GM21529 (cell line): ENCODE measurements around the gene RNASE1.

Source experiments
- ATAC-seq: cut with Tn5 transposase; IDR thresholded peaks from one replicate; pipeline ENCODE4 v1.9.1; 2021; ENCODE audit not compliant: unreplicated experiment

RNASE1 gene

GRCh38 chr14:20808162-20808483, 5.5 kb upstream of the RNASE1 start:
- no peak for ATAC-seq

- no peak for ATAC-seq
These were observed 4.9 kb upstream of the RNASE1 start for GRCh38 chr14:20807304-20808161.

GRCh38 chr14:20805485-20805884, 2.8 kb upstream of the RNASE1 start:
- ATAC-seq = no peak

- ATAC-seq = no peak
These were observed 579 bp upstream of the RNASE1 start for GRCh38 chr14:20803223-20803622.

GRCh38 chr14:20801726-20802125, 918 bp downstream of the RNASE1 start:
- ATAC-seq = no peak

GRCh38 chr14:20799892-20800544, 2.6 kb downstream of the RNASE1 start:
- no peak for ATAC-seq

- no peak for ATAC-seq
These were observed 3.2 kb downstream of the RNASE1 start for GRCh38 chr14:20799456-20799891.

GRCh38 chr14:20798932-20799331, 3.7 kb downstream of the RNASE1 start:
- ATAC-seq = no peak

GRCh38 chr14:20798318-20798717, 4.3 kb downstream of the RNASE1 start:
- ATAC-seq = no peak

GRCh38 chr14:20797164-20797563, 5.5 kb downstream of the RNASE1 start:
- no peak for ATAC-seq

GRCh38 chr14:20794644-20795369, 7.8 kb downstream of the RNASE1 start:
- no peak for ATAC-seq

- ATAC-seq = no peak
These were observed 10.1 kb downstream of the RNASE1 start for GRCh38 chr14:20792556-20792955.

GRCh38 chr14:20791597-20791996, 11.0 kb downstream of the RNASE1 start:
- no peak for ATAC-seq

- ATAC-seq = no peak
These were observed 11.5 kb downstream of the RNASE1 start for GRCh38 chr14:20791187-20791586.

- no peak for ATAC-seq
These were observed 12.1 kb downstream of the RNASE1 start for GRCh38 chr14:20790464-20791116.

- no peak for ATAC-seq
These were observed 13.3 kb downstream of the RNASE1 start for GRCh38 chr14:20789230-20789813.

- ATAC-seq = no peak
These were observed 15.6 kb downstream of the RNASE1 start for GRCh38 chr14:20787025-20787424.

GRCh38 chr14:20782280-20782890, 20.3 kb downstream of the RNASE1 start:
- ATAC-seq = peak; percentile 54

- ATAC-seq = no peak
These were observed 20.8 kb downstream of the RNASE1 start for GRCh38 chr14:20781803-20782202.

GRCh38 chr14:20775901-20776300, 26.7 kb downstream of the RNASE1 start:
- no peak for ATAC-seq

- ATAC-seq = no peak
These were observed 27.6 kb downstream of the RNASE1 start for GRCh38 chr14:20775043-20775442.
